HepG2 (cell line): ENCODE results near the gene METTL27. TPM values are rescaled to one million over a fixed set of nuclear protein-coding genes. Genes with fewer than 3 reads are reported as not detected.
A peak's percentile ranks its signal among the peaks of the same experiment; 100 is the strongest.

Experiments
- DDIT3 ChIP-seq: sonication (generic); formaldehyde crosslinking; IDR thresholded peaks from 2 replicates; pipeline ENCODE4 v1.4.0; 2020; ENCODE audit warnings: mild to moderate bottlenecking, missing genetic modification reagents
- GATAD1 ChIP-seq: IDR thresholded peaks from 2 replicates; pipeline ENCODE4 v1.6.1; 2016; ENCODE audit warnings: missing genetic modification reagents, missing compliant biosample characterization
- HBP1 ChIP-seq: IDR thresholded peaks from 2 replicates; pipeline ENCODE4 v1.6.1; 2016; ENCODE audit warnings: low read depth, control low read depth
- HMG20B ChIP-seq: conservative IDR thresholded peaks from 2 replicates; pipeline ENCODE4 v1.6.1; 2016; ENCODE audit warnings: missing genetic modification reagents, missing compliant biosample characterization
- HOXA5 ChIP-seq: sonication (generic); formaldehyde crosslinking; IDR thresholded peaks from 2 replicates; pipeline ENCODE4 v1.4.0; 2020; ENCODE audit warnings: missing genetic modification reagents
- HOXD1 ChIP-seq: sonication (generic); formaldehyde crosslinking; IDR thresholded peaks from 2 replicates; pipeline ENCODE4 v1.5.0; 2020; ENCODE audit warnings: missing genetic modification reagents
- IRF9 ChIP-seq: sonication (generic); formaldehyde crosslinking; IDR thresholded peaks from 2 replicates; pipeline ENCODE4 v1.8.0; 2022; ENCODE audit warnings: missing genetic modification reagents, mild to moderate bottlenecking, borderline replicate concordance
- MAFK ChIP-seq, 2 experiments: IDR thresholded peaks in 1 of 2; conservative IDR thresholded peaks in 1 of 2; 2 replicates each; pipeline ENCODE4 v1.6.1; 2011; ENCODE audit warnings: improper control_type of control experiment in 2 of 2, low read length in 2 of 2
- NAIF1 ChIP-seq: sonication (generic); formaldehyde crosslinking; IDR thresholded peaks from 2 replicates; pipeline ENCODE4 v1.5.0; 2020; ENCODE audit warnings: mild to moderate bottlenecking, missing genetic modification reagents, borderline replicate concordance
- NFE2 ChIP-seq: sonication (generic); formaldehyde crosslinking; IDR thresholded peaks from 2 replicates; pipeline ENCODE4 v1.4.0; 2020; ENCODE audit warnings: missing genetic modification reagents
- NFE2L2 ChIP-seq: fragments of 150-350 bp; IDR thresholded peaks from 2 replicates; pipeline ENCODE4 v1.6.1; 2014; ENCODE audit warnings: low read length
- NR2C2 ChIP-seq: sonication (generic); formaldehyde crosslinking; IDR thresholded peaks from 2 replicates; pipeline ENCODE4 v1.4.0; 2020; ENCODE audit warnings: missing genetic modification reagents, mild to moderate bottlenecking, moderate library complexity, borderline replicate concordance
- PAXIP1 ChIP-seq: sonication (generic); formaldehyde crosslinking; conservative IDR thresholded peaks from 2 replicates; pipeline ENCODE4 v1.4.0; 2020; ENCODE audit warnings: mild to moderate bottlenecking, missing genetic modification reagents, moderate library complexity
- PREB ChIP-seq: sonication (generic); formaldehyde crosslinking; IDR thresholded peaks from 2 replicates; pipeline ENCODE4 v1.4.0; 2020; ENCODE audit warnings: missing genetic modification reagents
- SALL1 ChIP-seq: sonication (generic); formaldehyde crosslinking; IDR thresholded peaks from 2 replicates; pipeline ENCODE4 v1.8.0; 2022; ENCODE audit warnings: mild to moderate bottlenecking, missing genetic modification reagents
- SAP130 ChIP-seq: IDR thresholded peaks from 2 replicates; pipeline ENCODE4 v1.6.1; 2016; ENCODE audit warnings: low read depth
- SOX6 ChIP-seq, 2 experiments: fragments of 450-650 bp in 1 of 2; sonication (generic) in 1 of 2; formaldehyde crosslinking in 1 of 2; IDR thresholded peaks; 2 replicates each; pipeline versions ENCODE4 v1.4.0 to v1.6.1; 2017 to 2020; ENCODE audit warnings: antibody characterized with exemption in 1 of 2, mild to moderate bottlenecking in 1 of 2, missing genetic modification reagents in 1 of 2
- TGIF2 ChIP-seq: IDR thresholded peaks from 2 replicates; pipeline ENCODE4 v1.6.1; 2016; ENCODE audit warnings: control low read depth, missing compliant biosample characterization
- ZBTB34 ChIP-seq: sonication (generic); formaldehyde crosslinking; IDR thresholded peaks from 2 replicates; pipeline ENCODE4 v1.8.0; 2022; ENCODE audit warnings: mild to moderate bottlenecking, missing genetic modification reagents
- ZFP90 ChIP-seq: sonication (generic); formaldehyde crosslinking; IDR thresholded peaks from 2 replicates; pipeline ENCODE4 v1.8.0; 2022; ENCODE audit warnings: missing genetic modification reagents, mild to moderate bottlenecking, inconsistent platforms, borderline replicate concordance
- polyA plus RNA-seq, 8 experiments: library from polyadenylated mRNA; depleted of rRNA in 3 of 8; stranded (reverse) in 7 of 8; unstranded in 1 of 8; fragments of >200 nt; fragmentation: Illumina TruSeq in 4 of 8; extraction: Trizol in 4 of 8; gene quantifications; 2 replicates each; pipeline versions ENCODE4 v1.2.1 to v1.2.3, GENCODE V29; 2011 to 2016; ENCODE audit warnings: low read depth in 4 of 8, missing spikeins in 1 of 8, mixed read lengths in 1 of 8; ENCODE audit not compliant: insufficient read depth in 1 of 8
- total RNA-seq, 5 experiments: library from RNA; depleted of rRNA; stranded (reverse); fragments of >200 nt; fragmentation: Illumina TruSeq; extraction: Trizol; gene quantifications; 2 replicates each; pipeline ENCODE4 v1.2.3, GENCODE V29; 2016; ENCODE audit warnings: low read depth in 1 of 5

Gene METTL27
- total and polyA plus RNA-seq, 2 of the 13 experiments (the other 11 are each of a cell fraction or from before 2014, with no cell fraction given): 2.0 to 3.0 TPM

- TF ChIP-seq NR2C2 (CRISPR knock-in tag): no peak
- TF ChIP-seq DDIT3: no peak
- TF ChIP-seq MAFK (conservative IDR thresholded peaks at IDR 0.05 in 1 of 2, IDR thresholded peaks at IDR 0.05 in 1 of 2; ENCODE audit: low read length in 2 of 2): no peak
- TF ChIP-seq IRF9 (CRISPR knock-in tag): peak; percentile 32; the same call in 1 of the 2 replicates
- TF ChIP-seq NAIF1 (CRISPR knock-in tag): no peak; the same call in 1 of the 2 replicates
- peak; percentile 52 for TF ChIP-seq GATAD1 (CRISPR knock-in tag)
- TF ChIP-seq HMG20B (CRISPR knock-in tag): no peak
- no peak for TF ChIP-seq HBP1 (CRISPR knock-in tag)
- TF ChIP-seq ZBTB34: no peak; the same call in 1 of the 2 replicates
- TF ChIP-seq SALL1 (CRISPR knock-in tag): peak; percentile 65
- no peak for TF ChIP-seq HOXA5 (CRISPR knock-in tag)
- TF ChIP-seq NFE2: peak; percentile 63
- no peak for TF ChIP-seq TGIF2 (CRISPR knock-in tag)
- no peak for TF ChIP-seq ZFP90 (CRISPR knock-in tag)
- peak; percentile 22; the same call in 1 of the 2 replicates for TF ChIP-seq NFE2L2
- TF ChIP-seq SAP130 (CRISPR knock-in tag): peak; percentile 76
- TF ChIP-seq PREB (CRISPR knock-in tag): no peak
- TF ChIP-seq HOXD1 (CRISPR knock-in tag): no peak
- TF ChIP-seq SOX6 (IDR thresholded peaks at IDR 0.05): no peak
- TF ChIP-seq SOX6 (CRISPR knock-in tag; IDR thresholded peaks at IDR 0.05): peak; percentile 16; the same call in 1 of the 2 replicates
- TF ChIP-seq PAXIP1 (CRISPR knock-in tag): peak; percentile 28; the same call in 1 of the 2 replicates
Observed at GRCh38 chr7:73830681-73831583, 11.4 kb downstream of the METTL27 start, which contains the start of gene CLDN4 (continued).
